ENCODE data around the gene RIMBP2.

The RIMBP2 gene

DNA sequence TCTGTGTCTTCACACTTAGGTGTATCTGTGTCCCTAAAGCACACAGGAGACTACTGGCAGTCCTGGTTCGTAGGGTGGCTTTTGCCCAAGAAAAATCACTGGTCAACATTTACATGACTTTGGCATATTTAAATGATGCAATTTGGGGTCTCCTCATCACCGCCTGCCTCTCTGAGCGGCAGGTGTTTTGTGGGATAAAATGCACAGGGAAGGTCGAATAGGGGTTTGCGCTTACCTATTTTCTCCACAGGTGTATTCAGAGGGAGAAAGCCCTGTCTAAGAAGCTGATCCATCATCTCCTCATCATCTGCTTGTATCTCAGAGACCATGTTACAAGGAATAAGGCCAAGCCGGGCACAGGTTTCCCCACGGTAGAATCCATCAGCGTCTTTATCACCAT is 303.7 kb downstream of the RIMBP2 start:
- Histone ChIP-seq H3K27me3 (ENCODE audit: insufficient read depth, low read length, poor library complexity) (no peaks in the 10 kb centered on the region), H3K9ac (ENCODE audit: low read depth, low read length) (no peak overlapping the region), H3K9me3 (ENCODE audit: insufficient read depth, low read length, severe bottlenecking) (no peaks in the 10 kb centered on the region), H3K4me2 (ENCODE audit: insufficient read depth, low read length) (no peak overlapping the region), H3K4me3 (ENCODE audit: low read depth in 1 of 2, low read length in 2 of 2) (no peak overlapping the region), H3K79me2 (ENCODE audit: insufficient read depth, low read length) (no peaks in the 10 kb centered on the region), H3K27ac (ENCODE audit: low read length) (no peak overlapping the region), H4K20me1 (ENCODE audit: insufficient read depth, low read length) (no peaks in the 10 kb centered on the region), H3K4me1 (ENCODE audit: insufficient read depth, low read length) (no peaks in the 10 kb centered on the region), H3K36me3 (ENCODE audit: insufficient read depth, low read length) (no peaks in the 10 kb centered on the region), H2AFZ (ENCODE audit: low read depth, low read length) (no peak overlapping the region)
- DNase-seq: no peak
- ATAC-seq (ENCODE audit: insufficient read depth, low read depth): no peak
- TF ChIP-seq, protein P1, sequence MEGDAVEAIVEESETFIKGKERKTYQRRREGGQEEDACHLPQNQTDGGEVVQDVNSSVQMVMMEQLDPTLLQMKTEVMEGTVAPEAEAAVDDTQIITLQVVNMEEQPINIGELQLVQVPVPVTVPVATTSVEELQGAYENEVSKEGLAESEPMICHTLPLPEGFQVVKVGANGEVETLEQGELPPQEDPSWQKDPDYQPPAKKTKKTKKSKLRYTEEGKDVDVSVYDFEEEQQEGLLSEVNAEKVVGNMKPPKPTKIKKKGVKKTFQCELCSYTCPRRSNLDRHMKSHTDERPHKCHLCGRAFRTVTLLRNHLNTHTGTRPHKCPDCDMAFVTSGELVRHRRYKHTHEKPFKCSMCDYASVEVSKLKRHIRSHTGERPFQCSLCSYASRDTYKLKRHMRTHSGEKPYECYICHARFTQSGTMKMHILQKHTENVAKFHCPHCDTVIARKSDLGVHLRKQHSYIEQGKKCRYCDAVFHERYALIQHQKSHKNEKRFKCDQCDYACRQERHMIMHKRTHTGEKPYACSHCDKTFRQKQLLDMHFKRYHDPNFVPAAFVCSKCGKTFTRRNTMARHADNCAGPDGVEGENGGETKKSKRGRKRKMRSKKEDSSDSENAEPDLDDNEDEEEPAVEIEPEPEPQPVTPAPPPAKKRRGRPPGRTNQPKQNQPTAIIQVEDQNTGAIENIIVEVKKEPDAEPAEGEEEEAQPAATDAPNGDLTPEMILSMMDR (IDR thresholded peaks at IDR 0.05; ENCODE audit: borderline replicate concordance, extremely low read depth, low read length, poor library complexity, severe bottlenecking): no peak
- TF ChIP-seq EZH2 (IDR thresholded peaks at IDR 0.05; ENCODE audit: borderline replicate concordance, low read depth, low read length, severe bottlenecking): no peak

DNA sequence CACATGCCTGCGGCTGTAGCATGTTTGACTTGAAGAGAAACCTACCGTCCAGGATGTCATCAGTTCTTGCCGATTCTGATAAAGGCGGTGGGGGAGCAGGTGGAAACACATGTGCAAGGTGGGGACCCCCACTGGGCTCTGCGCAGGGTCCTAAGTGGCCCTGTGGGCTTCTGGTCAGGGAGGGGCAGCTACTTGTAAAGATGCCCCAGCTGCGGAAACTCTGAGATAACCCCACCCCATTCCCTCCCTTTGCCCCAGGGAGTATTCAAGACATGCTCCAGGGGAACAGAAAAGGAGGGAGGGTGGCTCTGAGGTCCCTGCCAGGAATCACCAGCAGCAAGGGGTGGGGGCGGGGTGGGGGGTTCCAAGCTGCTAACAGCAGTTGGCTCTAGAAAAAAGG is 310.8 kb downstream of the RIMBP2 start:
- Histone ChIP-seq H3K79me2 (ENCODE audit: insufficient read depth, low read length) (no peaks in the 10 kb centered on the region), H3K9ac (ENCODE audit: low read depth, low read length) (no peak overlapping the region), H3K9me3 (ENCODE audit: insufficient read depth, low read length, severe bottlenecking) (no peaks in the 10 kb centered on the region), H3K4me1 (ENCODE audit: insufficient read depth, low read length) (no peaks in the 10 kb centered on the region), H3K4me3 (ENCODE audit: low read depth in 1 of 2, low read length in 2 of 2) (no peak overlapping the region), H4K20me1 (ENCODE audit: insufficient read depth, low read length) (no peaks in the 10 kb centered on the region), H3K36me3 (ENCODE audit: insufficient read depth, low read length) (no peaks in the 10 kb centered on the region), H2AFZ (ENCODE audit: low read depth, low read length) (no peak overlapping the region), H3K27me3 (ENCODE audit: insufficient read depth, low read length, poor library complexity) (no peaks in the 10 kb centered on the region), H3K4me2 (ENCODE audit: insufficient read depth, low read length) (no peak overlapping the region), H3K27ac (ENCODE audit: low read length) (no peak overlapping the region)
- DNase-seq (no peak), ATAC-seq (ENCODE audit: insufficient read depth, low read depth) (no peak)
- TF ChIP-seq, protein P1 (IDR thresholded peaks at IDR 0.05; ENCODE audit: borderline replicate concordance, extremely low read depth, low read length, poor library complexity, severe bottlenecking): no peak
- TF ChIP-seq EZH2 (IDR thresholded peaks at IDR 0.05; ENCODE audit: borderline replicate concordance, low read depth, low read length, severe bottlenecking): no peak

DNA sequence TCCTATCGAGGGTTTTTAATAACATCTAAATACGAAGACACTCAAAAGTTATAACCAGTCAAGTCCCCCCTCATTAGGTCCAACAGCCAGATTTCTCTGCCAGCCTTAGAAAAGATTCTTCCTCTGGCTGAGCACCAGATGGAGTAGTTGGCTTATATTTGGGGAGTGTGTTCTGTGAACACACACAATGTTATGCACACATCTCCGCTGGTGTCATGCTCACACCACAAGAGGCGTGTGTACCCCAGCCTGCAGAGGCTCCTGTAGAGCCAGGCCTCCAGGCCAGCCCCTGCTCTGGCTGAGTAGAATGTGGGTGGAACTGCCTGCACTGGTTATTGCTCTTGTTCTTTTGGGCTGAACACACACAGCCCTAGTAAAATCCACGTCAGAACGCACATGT is 314.4 kb downstream of the RIMBP2 start:
- peak; percentile 70 for ATAC-seq (ENCODE audit: insufficient read depth, low read depth)
- H3K27me3 ChIP-seq (ENCODE audit: insufficient read depth, low read length, poor library complexity): no peaks in the 10 kb centered on the region
- no peaks in the 10 kb centered on the region for H3K9me3 ChIP-seq (ENCODE audit: insufficient read depth, low read length, severe bottlenecking)
- H4K20me1 ChIP-seq (ENCODE audit: insufficient read depth, low read length): no peaks in the 10 kb centered on the region
- no peak for TF ChIP-seq EZH2 (IDR thresholded peaks at IDR 0.05; ENCODE audit: borderline replicate concordance, low read depth, low read length, severe bottlenecking)
- TF ChIP-seq, protein P1 (IDR thresholded peaks at IDR 0.05; ENCODE audit: borderline replicate concordance, extremely low read depth, low read length, poor library complexity, severe bottlenecking): peak; percentile 60
- no peaks in the 10 kb centered on the region for H3K4me1 ChIP-seq (ENCODE audit: insufficient read depth, low read length)
- no peak overlapping the region for H3K27ac ChIP-seq (ENCODE audit: low read length)
- no peaks in the 10 kb centered on the region for H3K79me2 ChIP-seq (ENCODE audit: insufficient read depth, low read length)
- H3K4me2 ChIP-seq (ENCODE audit: insufficient read depth, low read length): no peak overlapping the region
- H2AFZ ChIP-seq (ENCODE audit: low read depth, low read length): no peak overlapping the region
- H3K36me3 ChIP-seq (ENCODE audit: insufficient read depth, low read length): no peaks in the 10 kb centered on the region
- peak; percentile 22 for DNase-seq
- no peak overlapping the region for H3K4me3 ChIP-seq (ENCODE audit: low read depth in 1 of 2, low read length in 2 of 2)
- no peak overlapping the region for H3K9ac ChIP-seq (ENCODE audit: low read depth, low read length)
